Gastroesophageal sphincter (tissue), 3 donors: ENCODE measurements around the gene ADAMTS3.

Experiments used
- CTCF ChIP-seq, 4 experiments: fragments of 200-600 bp in 2 of 4; fragments of 450-650 bp in 2 of 4; sonication (generic) in 1 of 4; IDR thresholded peaks; one replicate each; pipeline ENCODE4 v1.5.1; 2017 to 2019; ENCODE audit warnings: antibody characterized with exemption in 4 of 4, mild to moderate bottlenecking in 2 of 4, moderate library complexity in 2 of 4
- POLR2A ChIP-seq, 2 donors: fragments of 450-650 bp; IDR thresholded peaks; one replicate each; pipeline ENCODE4 v1.6.1; 2017; ENCODE audit warnings: antibody characterized with exemption in 2 of 2, mild to moderate bottlenecking in 2 of 2, moderate library complexity in 1 of 2

- TF ChIP-seq CTCF (IDR thresholded peaks at IDR 0.05) (no peak), POLR2A (IDR thresholded peaks at IDR 0.05) (no peak)
These were observed 193.8 kb downstream of the ADAMTS3 start for GRCh38 chr4:72375073-72375736.
